ENCODE measurements around the gene DSCAM. TPM values are rescaled to one million over a fixed set of nuclear protein-coding genes. Genes with fewer than 3 reads are reported as not detected.

Gene DSCAM
- total RNA-seq, 1 experiment from 2014 or later = not detected

DNA sequence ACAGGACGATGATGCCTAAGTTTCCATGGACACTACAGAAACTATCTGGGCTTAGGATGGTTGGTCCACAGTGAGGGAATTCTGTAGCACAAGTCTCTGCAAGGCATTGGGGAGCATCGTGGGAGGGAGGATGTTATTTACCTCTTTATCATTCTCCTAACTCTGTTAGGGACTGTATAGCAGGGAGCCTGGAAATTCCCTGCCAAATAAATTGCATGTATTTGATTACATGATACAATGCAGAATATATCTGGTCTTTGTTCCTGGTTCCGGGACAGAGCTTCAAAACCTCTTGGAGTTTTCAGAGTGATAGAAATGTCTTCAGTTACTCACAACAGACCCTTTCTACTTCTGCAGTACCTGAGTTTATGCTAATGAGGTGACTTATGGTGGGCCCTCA, 593.8 kb downstream of the DSCAM start:
- intact Hi-C loops (cut with micrococcal nuclease) = no loop called here
- no peak overlapping the region for H3K9ac ChIP-seq (ENCODE audit: low read length)
- no peak overlapping the region for H2AFZ ChIP-seq (ENCODE audit: low read depth, low read length, poor library complexity, severe bottlenecking)
- H3K27me3 ChIP-seq (ENCODE audit: insufficient read depth, low read length) = no peaks in the 10 kb centered on the region
- H3K4me3 ChIP-seq (replicated peaks in 1 of 2; ENCODE audit: low read depth in 1 of 2, low read length in 2 of 2) = no peak overlapping the region
- ChIA-PET RAD21 (ENCODE audit: low non-redundant PET in 1 of 2, low total read pairs in 2 of 2, uncharacterized antibody in 2 of 2, unreplicated experiment in 2 of 2) (no interaction called here), POLR2A (no interaction called here), CTCF (no interaction called here)
- no TSS peak for BruUV-seq (replicated peaks)
- no peak for DNase-seq (ENCODE audit: low read depth, low spot score)
- no peak overlapping the region for H3K27ac ChIP-seq (ENCODE audit: low read depth, low read length)
- H4K20me1 ChIP-seq (ENCODE audit: insufficient read depth) = no peaks in the 10 kb centered on the region
- no peaks in the 10 kb centered on the region for H3K36me3 ChIP-seq (ENCODE audit: control insufficient read depth in 1 of 2, insufficient read depth in 2 of 2, low read length in 2 of 2)
- peaks cover 24 to 62% of the 10 kb centered on the region in 2 experiments; a peak in 2 of 4 replicates for H3K9me3 ChIP-seq (ENCODE audit: control insufficient read depth in 1 of 2, insufficient read depth in 1 of 2, low read depth in 1 of 2, low read length in 2 of 2)
- H3K9me2 ChIP-seq (ENCODE audit: insufficient read depth) = no peaks in the 10 kb centered on the region
- no peak overlapping the region for H3K4me2 ChIP-seq (ENCODE audit: low read length)
- TF ChIP-seq, protein P1, sequence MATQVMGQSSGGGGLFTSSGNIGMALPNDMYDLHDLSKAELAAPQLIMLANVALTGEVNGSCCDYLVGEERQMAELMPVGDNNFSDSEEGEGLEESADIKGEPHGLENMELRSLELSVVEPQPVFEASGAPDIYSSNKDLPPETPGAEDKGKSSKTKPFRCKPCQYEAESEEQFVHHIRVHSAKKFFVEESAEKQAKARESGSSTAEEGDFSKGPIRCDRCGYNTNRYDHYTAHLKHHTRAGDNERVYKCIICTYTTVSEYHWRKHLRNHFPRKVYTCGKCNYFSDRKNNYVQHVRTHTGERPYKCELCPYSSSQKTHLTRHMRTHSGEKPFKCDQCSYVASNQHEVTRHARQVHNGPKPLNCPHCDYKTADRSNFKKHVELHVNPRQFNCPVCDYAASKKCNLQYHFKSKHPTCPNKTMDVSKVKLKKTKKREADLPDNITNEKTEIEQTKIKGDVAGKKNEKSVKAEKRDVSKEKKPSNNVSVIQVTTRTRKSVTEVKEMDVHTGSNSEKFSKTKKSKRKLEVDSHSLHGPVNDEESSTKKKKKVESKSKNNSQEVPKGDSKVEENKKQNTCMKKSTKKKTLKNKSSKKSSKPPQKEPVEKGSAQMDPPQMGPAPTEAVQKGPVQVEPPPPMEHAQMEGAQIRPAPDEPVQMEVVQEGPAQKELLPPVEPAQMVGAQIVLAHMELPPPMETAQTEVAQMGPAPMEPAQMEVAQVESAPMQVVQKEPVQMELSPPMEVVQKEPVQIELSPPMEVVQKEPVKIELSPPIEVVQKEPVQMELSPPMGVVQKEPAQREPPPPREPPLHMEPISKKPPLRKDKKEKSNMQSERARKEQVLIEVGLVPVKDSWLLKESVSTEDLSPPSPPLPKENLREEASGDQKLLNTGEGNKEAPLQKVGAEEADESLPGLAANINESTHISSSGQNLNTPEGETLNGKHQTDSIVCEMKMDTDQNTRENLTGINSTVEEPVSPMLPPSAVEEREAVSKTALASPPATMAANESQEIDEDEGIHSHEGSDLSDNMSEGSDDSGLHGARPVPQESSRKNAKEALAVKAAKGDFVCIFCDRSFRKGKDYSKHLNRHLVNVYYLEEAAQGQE (IDR thresholded peaks at IDR 0.05; ENCODE audit: low read depth) = no peak
- TF ChIP-seq RAD21 (IDR thresholded peaks at IDR 0.05; ENCODE audit: low read depth) (no peak), EGR1 (IDR thresholded peaks at IDR 0.05; ENCODE audit: low read depth) (no peak)
- no peaks in the 10 kb centered on the region for H3K79me2 ChIP-seq (ENCODE audit: insufficient read depth, low read length)
- ATAC-seq = no peak
- no peaks in the 10 kb centered on the region for H3K4me1 ChIP-seq (ENCODE audit: control insufficient read depth in 1 of 2, insufficient read depth in 2 of 2, low read length in 2 of 2)

DNA sequence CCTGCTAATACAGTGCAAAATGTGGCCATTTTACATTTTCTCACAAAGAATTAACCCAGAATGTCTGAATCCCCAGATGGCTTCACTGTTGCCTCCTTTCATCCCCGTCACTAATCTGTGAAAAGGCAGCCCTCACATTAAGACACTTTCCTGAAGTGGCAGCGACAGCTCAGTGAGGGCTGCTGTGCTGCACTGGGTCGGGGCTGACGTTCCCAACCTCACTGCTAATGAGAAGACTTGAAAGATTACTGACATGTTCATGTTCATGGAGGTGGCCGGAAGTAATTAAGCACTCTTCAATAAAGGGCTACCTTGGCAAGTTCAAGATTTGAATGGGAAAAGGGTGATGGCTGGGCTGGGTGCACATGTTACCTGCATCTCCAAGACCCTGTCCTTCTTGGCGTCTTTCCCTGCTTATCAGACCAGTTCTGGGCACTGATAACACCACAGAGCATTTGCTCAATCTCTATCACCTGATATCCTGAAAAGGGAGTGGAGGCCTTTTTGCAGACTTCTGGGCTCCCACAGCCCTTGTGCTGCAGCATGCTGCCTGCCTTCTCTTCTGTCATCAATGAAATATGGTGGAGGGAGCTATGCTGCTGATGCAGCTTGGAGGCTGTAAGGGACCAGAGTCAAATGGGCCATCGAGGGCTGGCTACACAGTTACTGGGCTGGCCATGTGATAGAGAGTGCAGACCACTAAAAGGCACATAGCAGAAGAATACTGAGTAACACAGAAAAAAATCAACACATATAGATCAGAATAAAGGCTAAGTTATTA, 596.3 kb downstream of the DSCAM start:
- RAD21 ChIA-PET (ENCODE audit: low non-redundant PET in 1 of 2, low total read pairs in 2 of 2, uncharacterized antibody in 2 of 2, unreplicated experiment in 2 of 2) = no interaction called here
- no peaks in the 10 kb centered on the region for H3K79me2 ChIP-seq (ENCODE audit: insufficient read depth, low read length)
- no peak for ATAC-seq
- no peaks in the 10 kb centered on the region for H3K9me2 ChIP-seq (ENCODE audit: insufficient read depth)
- no peak overlapping the region for H3K9ac ChIP-seq (ENCODE audit: low read length)
- no peak overlapping the region for H3K27ac ChIP-seq (ENCODE audit: low read depth, low read length)
- CTCF ChIA-PET = no interaction called here
- H3K27me3 ChIP-seq (ENCODE audit: insufficient read depth, low read length) = no peaks in the 10 kb centered on the region
- intact Hi-C loops (cut with micrococcal nuclease) = no loop called here
- no peak overlapping the region for H2AFZ ChIP-seq (ENCODE audit: low read depth, low read length, poor library complexity, severe bottlenecking)
- no peak for TF ChIP-seq JUND (IDR thresholded peaks at IDR 0.05)
- TF ChIP-seq EZH2phosphoT487 (IDR thresholded peaks at IDR 0.05; ENCODE audit: borderline replicate concordance) = no peak
- TF ChIP-seq CBX3 (IDR thresholded peaks at IDR 0.05; ENCODE audit: low read depth) = no peak
- TF ChIP-seq, protein P1 (IDR thresholded peaks at IDR 0.05; ENCODE audit: low read depth) = no peak
- TF ChIP-seq SP1 (IDR thresholded peaks at IDR 0.05; ENCODE audit: low read depth) = no peak
- no peak for TF ChIP-seq TCF7L2 (IDR thresholded peaks at IDR 0.05; ENCODE audit: borderline replicate concordance, extremely low read depth, insufficient read depth, insufficient read length)
- no peak for TF ChIP-seq ZNF274 (IDR thresholded peaks at IDR 0.05; ENCODE audit: low read depth, low read length)
- TF ChIP-seq FOSL1 (IDR thresholded peaks at IDR 0.05; ENCODE audit: low read depth) = no peak
- TF ChIP-seq POLR2A (IDR thresholded peaks at IDR 0.05; ENCODE audit: borderline replicate concordance, extremely low read depth, insufficient read depth, insufficient read length) = no peak
- no peak for TF ChIP-seq EGR1 (IDR thresholded peaks at IDR 0.05; ENCODE audit: low read depth)
- TF ChIP-seq, protein P2, sequence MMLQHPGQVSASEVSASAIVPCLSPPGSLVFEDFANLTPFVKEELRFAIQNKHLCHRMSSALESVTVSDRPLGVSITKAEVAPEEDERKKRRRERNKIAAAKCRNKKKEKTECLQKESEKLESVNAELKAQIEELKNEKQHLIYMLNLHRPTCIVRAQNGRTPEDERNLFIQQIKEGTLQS (IDR thresholded peaks at IDR 0.05) = no peak
- BruUV-seq (replicated peaks) = no TSS peak
- no peaks in the 10 kb centered on the region for H3K36me3 ChIP-seq (ENCODE audit: control insufficient read depth in 1 of 2, insufficient read depth in 2 of 2, low read length in 2 of 2)
- POLR2A ChIA-PET = no interaction called here
- H3K4me3 ChIP-seq (replicated peaks in 1 of 2; ENCODE audit: low read depth in 1 of 2, low read length in 2 of 2) = no peak overlapping the region
- H3K4me2 ChIP-seq (ENCODE audit: low read length) = no peak overlapping the region
- H3K4me1 ChIP-seq (ENCODE audit: control insufficient read depth in 1 of 2, insufficient read depth in 2 of 2, low read length in 2 of 2) = no peaks in the 10 kb centered on the region
- H4K20me1 ChIP-seq (ENCODE audit: insufficient read depth) = no peaks in the 10 kb centered on the region
- H3K9me3 ChIP-seq (ENCODE audit: control insufficient read depth in 1 of 2, insufficient read depth in 1 of 2, low read depth in 1 of 2, low read length in 2 of 2) = peaks cover 20 to 43% of the 10 kb centered on the region in 2 experiments; a peak in 2 of 4 replicates
- DNase-seq (ENCODE audit: low read depth, low spot score) = no peak

All from HCT116 (cell line).